GM12878 (cell line): ENCODE measurements around the gene COX6B2. TPM values are rescaled to one million over a fixed set of nuclear protein-coding genes. Genes with fewer than 3 reads are reported as not detected.

ENCODE experiments used
- ATAC-seq: fragments of 200-7000 bp; cut with Tn5 transposase; 3 replicates; pipeline ENCODE4 v1.9.1; 2020; ENCODE audit warnings: mild to moderate bottlenecking, moderate library complexity
- BruUV-seq: library from RNA; stranded (reverse); fragments of 400-500 nt; replicated peaks from 2 replicates; lab custom pipeline; 2021; lab: Mats Ljungman, UMichigan
- CTCF ChIA-PET: fragments of 300-600 bp; sonication (Branson Sonifier 250); formaldehyde crosslinking; extraction: SDS; loops from one replicate; lab custom pipeline; 2021; ENCODE audit warnings: inconsistent platforms; lab: Yijun Ruan, JAX
- POLR2A ChIA-PET: fragments of 350-600 bp; formaldehyde crosslinking; extraction: SDS; loops from one replicate; lab custom pipeline; 2021; ENCODE audit warnings: inconsistent platforms; lab: Charles Lee
- RAD21 ChIA-PET: fragments of 300-600 bp; sonication (Branson Sonifier 250); formaldehyde crosslinking; loops from one replicate; lab custom pipeline; 2023; ENCODE audit warnings: antibody characterized with exemption; ENCODE audit not compliant: unreplicated experiment; lab: Charles Lee
- SMC1A ChIA-PET: fragments of 300-600 bp; sonication (Branson Sonifier 250); formaldehyde crosslinking; loops from one replicate; lab custom pipeline; 2023; ENCODE audit not compliant: unreplicated experiment, uncharacterized antibody; lab: Charles Lee
- DNase-seq: peaks from one replicate; pipeline ENCODE4 v3.0.0-alpha.2; 2011; ENCODE audit warnings: low read depth, low spot score
- FAIRE-seq: peaks from 3 replicates; lab custom pipeline; 2011; peaks lifted over from hg19 to GRCh38; lab: Jason Lieb, UNC
- H2AFZ ChIP-seq: 2 replicates; pipeline ENCODE4 v1.6.0; 2011; ENCODE audit warnings: low read depth, low read length, control low read depth; ENCODE audit not compliant: control insufficient read depth
- H3K27ac ChIP-seq: 2 replicates; pipeline ENCODE4 v1.5.1; 2011; ENCODE audit warnings: control low read depth; ENCODE audit not compliant: control insufficient read depth, insufficient read depth
- H3K27me3 ChIP-seq, 2 experiments: replicated peaks in 1 of 2; 2 replicates each; pipeline versions ENCODE4 v1.6.0 to v1.6.1; 2011; ENCODE audit warnings: low read length in 1 of 2; ENCODE audit not compliant: control insufficient read depth in 2 of 2, insufficient read depth in 2 of 2
- H3K36me3 ChIP-seq, 2 experiments: 2 replicates each; pipeline ENCODE4 v1.5.1; 2011; ENCODE audit warnings: low read length in 1 of 2; ENCODE audit not compliant: control insufficient read depth in 2 of 2, insufficient read depth in 2 of 2
- H3K4me1 ChIP-seq: 2 replicates; pipeline ENCODE4 v1.6.1; 2011; ENCODE audit warnings: mild to moderate bottlenecking, low read length, moderate library complexity, mixed read lengths; ENCODE audit not compliant: control insufficient read depth, insufficient read depth
- H3K4me2 ChIP-seq: 2 replicates; pipeline ENCODE4 v1.6.0; 2011; ENCODE audit warnings: control low read depth; ENCODE audit not compliant: control insufficient read depth, insufficient read depth
- H3K4me3 ChIP-seq: fragments of 200-600 bp; sonication (generic); 2 replicates; pipeline ENCODE4 v1.5.1; 2016
- H3K79me2 ChIP-seq: 2 replicates; pipeline ENCODE4 v1.6.0; 2011; ENCODE audit warnings: low read length; ENCODE audit not compliant: control insufficient read depth, insufficient read depth
- H3K9ac ChIP-seq: 2 replicates; pipeline ENCODE4 v1.8.0; 2011; ENCODE audit warnings: low read length, control low read depth, mixed read lengths; ENCODE audit not compliant: control insufficient read depth, insufficient read depth
- H3K9me3 ChIP-seq: replicated peaks from 3 replicates; pipeline ENCODE4 v1.5.1; 2011; ENCODE audit warnings: mild to moderate bottlenecking, low read length; ENCODE audit not compliant: control insufficient read depth, insufficient read depth
- H4K20me1 ChIP-seq: 2 replicates; pipeline ENCODE4 v1.6.0; 2011; ENCODE audit not compliant: control insufficient read depth, insufficient read depth
- ETV6 ChIP-seq, 2 experiments: fragments of 450-650 bp in 1 of 2; IDR thresholded peaks in 1 of 2; conservative IDR thresholded peaks in 1 of 2; 2 replicates each; pipeline ENCODE4 v1.6.1; 2014; ENCODE audit warnings: antibody characterized with exemption in 1 of 2, borderline replicate concordance in 1 of 2, low read depth in 1 of 2, mild to moderate bottlenecking in 1 of 2, moderate library complexity in 1 of 2
- MEF2B ChIP-seq: fragments of 450-650 bp; IDR thresholded peaks from 2 replicates; pipeline ENCODE4 v1.6.1; 2018; ENCODE audit warnings: mild to moderate bottlenecking, moderate library complexity; ENCODE audit not compliant: partially characterized antibody, poor library complexity, severe bottlenecking
- MTA2 ChIP-seq: fragments of 450-650 bp; IDR thresholded peaks from 2 replicates; pipeline ENCODE4 v1.6.1; 2016; ENCODE audit warnings: low read depth, mild to moderate bottlenecking, moderate library complexity
- MXI1 ChIP-seq: fragments of 150-350 bp; IDR thresholded peaks from 2 replicates; pipeline ENCODE4 v1.6.1; 2011; ENCODE audit warnings: low read depth, mild to moderate bottlenecking, inconsistent platforms, low read length, improper control_type of control experiment
- NFYB ChIP-seq: IDR thresholded peaks from 2 replicates; pipeline ENCODE4 v1.6.1; 2011; ENCODE audit warnings: low read depth, mild to moderate bottlenecking, low read length, improper control_type of control experiment, moderate library complexity; ENCODE audit not compliant: insufficient read depth
- POU2F2 ChIP-seq: IDR thresholded peaks from 3 replicates; pipeline ENCODE4 v1.6.1; 2011; ENCODE audit warnings: low read depth, mild to moderate bottlenecking, low read length, borderline replicate concordance
- RAD51 ChIP-seq: fragments of 450-650 bp; IDR thresholded peaks from 2 replicates; pipeline ENCODE4 v1.6.1; 2016; ENCODE audit warnings: moderate library complexity, mild to moderate bottlenecking, inconsistent platforms
- RUNX3 ChIP-seq: IDR thresholded peaks from 2 replicates; pipeline ENCODE4 v1.6.1; 2012; ENCODE audit warnings: low read length, inconsistent platforms
- SMARCA5 ChIP-seq: fragments of 450-650 bp; IDR thresholded peaks from 2 replicates; pipeline ENCODE4 v1.6.1; 2017; ENCODE audit warnings: mild to moderate bottlenecking
- SRF ChIP-seq, 2 experiments: IDR thresholded peaks; 2 replicates each; pipeline ENCODE4 v1.6.1; 2011; ENCODE audit warnings: low read depth in 2 of 2, low read length in 2 of 2, mild to moderate bottlenecking in 1 of 2, moderate library complexity in 1 of 2
- ZSCAN29 ChIP-seq: fragments of 450-650 bp; IDR thresholded peaks from 2 replicates; pipeline ENCODE4 v1.6.1; 2017; ENCODE audit warnings: mild to moderate bottlenecking, moderate library complexity
- WGBS: methylation state at CpG from one replicate; pipeline ENCODE4 v1.1.6; 2016; ENCODE audit warnings: low lambda C conversion rate; ENCODE audit not compliant: insufficient replicate concordance, insufficient coverage; ENCODE audit errors: missing lambda C conversion rate; 5-methylcytosine and 5-hydroxymethylcytosine counted together
- in situ Hi-C: fragments of 300-500 bp; cut with MboI; formaldehyde crosslinking; loops from 9 replicates; pipeline ENCODE4 v1.14.3; 2018; ENCODE audit warnings: mixed read lengths
- intact Hi-C: fragments of 100-400 bp; cut with micrococcal nuclease; formaldehyde crosslinking; loops from one replicate; pipeline ENCODE4 v1.14.2; 2022; ENCODE audit not compliant: unreplicated experiment
- polyA plus RNA-seq, 11 experiments: library from polyadenylated mRNA; depleted of rRNA in 4 of 11; unstranded in 6 of 11; stranded (reverse) in 5 of 11; fragments of >200 nt; fragmentation: Nextera tagmentation in 4 of 11; fragmentation: Illumina TruSeq in 1 of 11; extraction: Ambion mirVana in 4 of 11; extraction: Trizol in 1 of 11; gene quantifications; 1 replicate in 1 of 11; 2 replicates in 10 of 11; pipeline versions ENCODE4 v1.2.1 to v1.2.3, GENCODE V29; 2011 to 2016; ENCODE audit warnings: inconsistent platforms in 2 of 11, missing spikeins in 2 of 11, low read depth in 1 of 11
- total RNA-seq, 4 experiments: library from RNA; depleted of rRNA in 3 of 4; stranded (reverse); fragments of >200 nt in 3 of 4; fragmentation: Illumina TruSeq in 1 of 4; extraction: Trizol in 1 of 4; gene quantifications; 2 replicates each; pipeline versions ENCODE4 v1.2.1 to v1.2.3, GENCODE V29; 2013 to 2021

The COX6B2 gene
- total and polyA plus RNA-seq, 10 of the 15 experiments (the other 5 are each of a cell fraction or from before 2014, with no cell fraction given), result 0.05 to 0.08 (median 0.07) TPM; not detected in 6

GRCh38 chr19:55384920-55385723, 30.6 kb upstream of the COX6B2 start:
- ChIA-PET CTCF (interaction anchor here (0.6 to 3.4 kb wide), 12 partner anchors 12 to 264 kb away, joined by 3 to 49 read pairs (median 4); partner anchors contain the start of genes HSPBP1, KMT5C, PPP6R1 and ZNF865), POLR2A (interaction anchor here (0.5 to 3.1 kb wide), 14 partner anchors 15 to 269 kb away, joined by 3 to 26 read pairs (median 5); partner anchors contain the start of genes FIZ1, HSPBP1, KMT5C and PPP6R1), RAD21 (interaction anchor here (1.5 to 3.1 kb wide), 10 partner anchors 19 to 214 kb away, joined by 4 to 28 read pairs (median 6); partner anchors contain the start of genes FIZ1, KMT5C, PPP6R1 and UBE2S), SMC1A (interaction anchor here (1.0 to 3.1 kb wide), 5 partner anchors 21 to 244 kb away, joined by 3 to 22 read pairs (median 3); partner anchors contain the start of gene KMT5C)
- WGBS, result under 1% methylated on average over 34 of the region's 34 CpGs
- peak overlapping the region; percentile 89 for H3K27ac ChIP-seq
- DNase-seq (peak; percentile 88), ATAC-seq (peak; percentile 88), FAIRE-seq (peak; percentile 98)
- BruUV-seq, result TSS peak; percentile 80
- peaks cover 28% of the 10 kb centered on the region for H3K4me1 ChIP-seq
- no peaks in the 10 kb centered on the region for H3K27me3 ChIP-seq
- peak overlapping the region; percentile 94 for H2AFZ ChIP-seq
- peak overlapping the region; percentile 64 for H3K4me3 ChIP-seq
- H3K79me2 ChIP-seq, result peaks cover 39% of the 10 kb centered on the region
- H3K36me3 ChIP-seq, result peaks cover 16 to 23% of the 10 kb centered on the region in 2 experiments; a peak in 3 of 4 replicates
- in situ Hi-C loops (no loop called here), intact Hi-C loops (loop anchor here (5.0 to 10.0 kb wide), 3 partner anchors 83 to 770 kb away; partner anchors contain the start of gene PPP6R1)
- no peaks in the 10 kb centered on the region for H3K9me3 ChIP-seq
- TF ChIP-seq MXI1, result peak; percentile 21
- 0 out of 4 replicates have a peak, but pooled peaks of 1 of the 2 experiments have one; percentile 0 for TF ChIP-seq ETV6 (conservative IDR thresholded peaks at IDR 0.05 in 1 of 2, IDR thresholded peaks at IDR 0.05 in 1 of 2; ENCODE audit: borderline replicate concordance in 1 of 2, low read depth in 1 of 2)
- no peak for TF ChIP-seq SMARCA5
- peak; percentile 42 for TF ChIP-seq MEF2B
- peak; percentile 53; the same call in 1 of the 2 replicates for TF ChIP-seq RUNX3
- peak; percentile 84 for TF ChIP-seq NFYB
- no peak for TF ChIP-seq MTA2
- TF ChIP-seq RAD51, result no peak
- peak; percentile 16; the same call in 1 of the 3 replicates for TF ChIP-seq POU2F2
- TF ChIP-seq ZSCAN29, result peak; percentile 92
- 0 out of 4 replicates have a peak, but pooled peaks of 1 of the 2 experiments have one; percentile 10 for TF ChIP-seq SRF (IDR thresholded peaks at IDR 0.05; ENCODE audit: low read depth in 2 of 2, low read length in 2 of 2)
- H3K9ac ChIP-seq, result peak overlapping the region; percentile 77
- peak overlapping the region; percentile 74 for H3K4me2 ChIP-seq
- peaks cover 11% of the 10 kb centered on the region for H4K20me1 ChIP-seq
